Karpas-422 (cell line): ENCODE measurements around the gene RNU1-3. TPM values are rescaled to one million over a fixed set of nuclear protein-coding genes. Genes with fewer than 3 reads are reported as not detected.
"Not testable (repeated sequence)": the region's sequence is repeated elsewhere in the genome, so short reads cannot be mapped to it uniquely, and the experiment has no call there.

Experiments
- DNase-seq: peaks from one replicate; pipeline ENCODE4 v3.0.0-alpha.2; 2015
- H2AFZ ChIP-seq: fragments of 200-600 bp; sonication (generic); 2 replicates; pipeline ENCODE4 v1.6.1; 2014; ENCODE audit warnings: antibody characterized with exemption, low read length, mixed read lengths
- H3K27ac ChIP-seq: fragments of 200-600 bp; sonication (generic); 2 replicates; pipeline ENCODE4 v1.5.1; 2014; ENCODE audit warnings: mild to moderate bottlenecking, low read length, moderate library complexity
- H3K27me3 ChIP-seq: fragments of 200-600 bp; sonication (generic); 2 replicates; pipeline ENCODE4 v1.6.1; 2014; ENCODE audit warnings: low read length, mixed read lengths
- H3K36me3 ChIP-seq: fragments of 200-600 bp; sonication (generic); 2 replicates; pipeline ENCODE4 v1.6.1; 2014; ENCODE audit warnings: low read length, mixed read lengths; ENCODE audit not compliant: insufficient read depth
- H3K4me1 ChIP-seq: fragments of 200-600 bp; sonication (generic); 2 replicates; pipeline ENCODE4 v1.6.1; 2014; ENCODE audit warnings: mild to moderate bottlenecking, low read length, mixed read lengths
- H3K4me2 ChIP-seq: fragments of 200-600 bp; sonication (generic); 2 replicates; pipeline ENCODE4 v1.6.1; 2014; ENCODE audit warnings: low read length, low read depth, mild to moderate bottlenecking; ENCODE audit not compliant: poor library complexity, severe bottlenecking
- H3K4me3 ChIP-seq: fragments of 200-600 bp; sonication (generic); 2 replicates; pipeline ENCODE4 v1.5.1; 2014; ENCODE audit warnings: mild to moderate bottlenecking, antibody characterized with exemption, low read length, mixed read lengths
- H3K79me2 ChIP-seq: fragments of 200-600 bp; sonication (generic); 2 replicates; pipeline ENCODE4 v1.6.1; 2014; ENCODE audit warnings: mild to moderate bottlenecking, low read length, mixed read lengths
- H3K9ac ChIP-seq: fragments of 200-600 bp; sonication (generic); 2 replicates; pipeline ENCODE4 v1.6.0; 2014; ENCODE audit warnings: low read length
- H3K9me2 ChIP-seq: fragments of 200-600 bp; sonication (generic), shearing (Covaris generic); replicated peaks from 2 replicates; pipeline ENCODE4 v1.6.0; 2014; ENCODE audit warnings: mild to moderate bottlenecking, low read length, moderate library complexity; ENCODE audit not compliant: insufficient read depth
- H3K9me3 ChIP-seq: fragments of 300-700, 200-600 bp; sonication (generic); 2 replicates; pipeline ENCODE4 v1.6.1; 2014; ENCODE audit warnings: low read length, mixed read lengths
- H4K20me1 ChIP-seq: fragments of 200-600 bp; sonication (generic); 2 replicates; pipeline ENCODE4 v1.6.1; 2014; ENCODE audit warnings: mild to moderate bottlenecking, antibody characterized with exemption, low read length, low read depth; ENCODE audit not compliant: insufficient read depth
- total RNA-seq: library from RNA; depleted of rRNA; stranded (reverse); fragments of >200 nt; shearing (Covaris generic); gene quantifications from 2 replicates; pipeline ENCODE4 v1.2.3, GENCODE V29; 2014; ENCODE audit warnings: low replicate concordance

The RNU1-3 gene
- total RNA-seq, 1 experiment from 2014 or later: under 0.01 TPM

GRCh38 chr1:16677552-16678431 is 11.0 kb upstream of the RNU1-3 start:
- H3K9ac ChIP-seq: no peak overlapping the region
- H4K20me1 ChIP-seq: no peaks in the 10 kb centered on the region
- no peaks in the 10 kb centered on the region for H3K9me3 ChIP-seq
- peak; percentile 52 for DNase-seq
- H3K9me2 ChIP-seq: no peaks in the 10 kb centered on the region
- no peaks in the 10 kb centered on the region for H3K27me3 ChIP-seq
- no peak overlapping the region for H2AFZ ChIP-seq
- no peaks in the 10 kb centered on the region for H3K36me3 ChIP-seq
- no peak overlapping the region for H3K4me2 ChIP-seq
- H3K4me3 ChIP-seq: no peak overlapping the region
- no peaks in the 10 kb centered on the region for H3K79me2 ChIP-seq
- no peak overlapping the region for H3K27ac ChIP-seq
- peaks cover 16% of the 10 kb centered on the region for H3K4me1 ChIP-seq

GRCh38 chr1:16676661-16677523 is 10.1 kb upstream of the RNU1-3 start:
- Histone ChIP-seq H3K4me1 (peaks cover 16% of the 10 kb centered on the region), H3K9ac (0 out of 2 replicates have a peak overlapping the region, but pooled peaks have one; percentile 17), H3K4me2 (peak overlapping the region; percentile 11)
- H3K27ac ChIP-seq, H4K20me1 ChIP-seq, H3K4me3 ChIP-seq, H3K27me3 ChIP-seq, H3K79me2 ChIP-seq, H2AFZ ChIP-seq, H3K9me3 ChIP-seq, H3K36me3 ChIP-seq, H3K9me2 ChIP-seq: not testable (repeated sequence)
- peak; percentile 68 for DNase-seq

- not testable (repeated sequence) for H3K9ac ChIP-seq, H3K36me3 ChIP-seq, H3K9me2 ChIP-seq, H3K4me3 ChIP-seq, H3K9me3 ChIP-seq, H3K4me2 ChIP-seq, H2AFZ ChIP-seq, H3K27ac ChIP-seq, H4K20me1 ChIP-seq, H3K27me3 ChIP-seq, H3K79me2 ChIP-seq, DNase-seq
- peaks cover 16% of the 10 kb centered on the region for H3K4me1 ChIP-seq
These were observed 8.4 kb upstream of the RNU1-3 start for GRCh38 chr1:16675118-16675510.

- not testable (repeated sequence) for H2AFZ ChIP-seq, H3K36me3 ChIP-seq, H3K27me3 ChIP-seq, H3K9me3 ChIP-seq, DNase-seq, H4K20me1 ChIP-seq, H3K4me3 ChIP-seq, H3K79me2 ChIP-seq, H3K9me2 ChIP-seq, H3K4me2 ChIP-seq
- Histone ChIP-seq H3K27ac (peak overlapping the region; percentile 57; the same call in 1 of the 2 replicates), H3K9ac (peak overlapping the region; percentile 33; the same call in 1 of the 2 replicates), H3K4me1 (peaks cover 16% of the 10 kb centered on the region)
These were observed 7.2 kb upstream of the RNU1-3 start for GRCh38 chr1:16673976-16674375.

GRCh38 chr1:16665836-16666235 is 912 bp downstream of the RNU1-3 start:
- H2AFZ ChIP-seq, H4K20me1 ChIP-seq, H3K4me3 ChIP-seq, H3K4me1 ChIP-seq, H3K9ac ChIP-seq, DNase-seq, H3K27me3 ChIP-seq, H3K27ac ChIP-seq, H3K36me3 ChIP-seq, H3K9me2 ChIP-seq, H3K4me2 ChIP-seq, H3K79me2 ChIP-seq, H3K9me3 ChIP-seq: not testable (repeated sequence)

GRCh38 chr1:16658234-16658633 is 8.5 kb downstream of the RNU1-3 start:
- not testable (repeated sequence) for DNase-seq, H3K36me3 ChIP-seq, H3K4me3 ChIP-seq, H4K20me1 ChIP-seq, H3K27me3 ChIP-seq, H3K9me2 ChIP-seq, H2AFZ ChIP-seq, H3K27ac ChIP-seq, H3K79me2 ChIP-seq, H3K9ac ChIP-seq, H3K4me2 ChIP-seq, H3K9me3 ChIP-seq, H3K4me1 ChIP-seq

GRCh38 chr1:16656981-16657683 is 9.6 kb downstream of the RNU1-3 start:
- peak overlapping the region; percentile 38 for H3K4me2 ChIP-seq
- not testable (repeated sequence) for H4K20me1 ChIP-seq, H2AFZ ChIP-seq, H3K9me3 ChIP-seq, H3K36me3 ChIP-seq, H3K4me3 ChIP-seq, H3K79me2 ChIP-seq, H3K4me1 ChIP-seq, H3K27me3 ChIP-seq, H3K9me2 ChIP-seq, DNase-seq
- H3K9ac ChIP-seq: peak overlapping the region; percentile 43; the same call in 1 of the 2 replicates
- H3K27ac ChIP-seq: peak overlapping the region; percentile 53; the same call in 1 of the 2 replicates

GRCh38 chr1:16656574-16656973 is 10.2 kb downstream of the RNU1-3 start:
- not testable (repeated sequence) for H3K27ac ChIP-seq, DNase-seq, H3K9me3 ChIP-seq, H3K9ac ChIP-seq, H3K4me3 ChIP-seq, H3K4me2 ChIP-seq, H3K4me1 ChIP-seq, H2AFZ ChIP-seq, H3K9me2 ChIP-seq, H4K20me1 ChIP-seq, H3K27me3 ChIP-seq, H3K36me3 ChIP-seq, H3K79me2 ChIP-seq
